ENCODE results near the gene PDZRN4. TPM values are rescaled to one million over a fixed set of nuclear protein-coding genes. Genes with fewer than 3 reads are reported as not detected.

Gene PDZRN4
- polyA plus RNA-seq, 3 donors: not detected

DNA sequence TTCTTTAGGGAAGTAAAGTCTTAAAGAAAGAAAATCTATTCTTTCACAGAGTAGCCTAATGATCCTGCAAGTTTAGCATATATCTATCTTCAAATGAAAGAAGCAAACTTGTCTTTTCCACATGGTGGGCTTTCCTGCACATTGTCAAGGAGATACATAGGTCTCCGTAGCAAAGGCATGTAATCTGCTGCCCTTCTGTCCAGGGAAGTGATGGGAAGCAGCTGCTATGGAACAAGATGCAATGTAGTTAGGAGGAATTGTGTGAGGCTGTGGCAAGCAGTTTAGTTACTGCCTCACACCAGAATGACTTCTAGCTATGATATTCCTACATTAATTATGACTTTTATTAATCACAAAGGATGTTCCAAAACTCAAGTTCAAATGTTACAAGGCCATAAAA is 174.4 kb downstream of the PDZRN4 start:
- WGBS (ENCODE audit: insufficient coverage): no CpG with 5 or more reads among the region's 1 CpG
- Mint-ChIP-seq H3K4me3 (no peak overlapping the region), H3K27ac (no peak overlapping the region), H3K27me3 (ENCODE audit: low read depth in 3 of 3) (peaks cover 0 to 2% (median 0%) of the 10 kb centered on the region in 3 donors), H3K36me3 (no peaks in the 10 kb centered on the region), H3K4me1 (no peaks in the 10 kb centered on the region), H3K9me3 (peaks cover 0 to 6% (median 0%) of the 10 kb centered on the region in 7 donors)
- Histone ChIP-seq H2AFZ (ENCODE audit: insufficient read depth, low read depth, low read length, poor library complexity, severe bottlenecking) (no peak overlapping the region), H3K4me1 (ENCODE audit: control insufficient read depth in 1 of 2, insufficient read depth in 2 of 2, low read length in 2 of 2) (no peaks in the 10 kb centered on the region), H3K9ac (ENCODE audit: insufficient read depth, low read length, poor library complexity, severe bottlenecking) (no peak overlapping the region), H3K9me3 (replicated peaks in 1 of 2; ENCODE audit: control insufficient read depth in 1 of 2, insufficient read depth in 1 of 2, low read length in 2 of 2) (no peaks in the 10 kb centered on the region), H3K36me3 (replicated peaks in 1 of 2; ENCODE audit: control insufficient read depth in 1 of 2, insufficient read depth in 2 of 2, low read length in 2 of 2) (no peaks in the 10 kb centered on the region), H3K4me3 (replicated peaks in 1 of 3; ENCODE audit: low read depth in 2 of 3, low read length in 3 of 3) (no peak overlapping the region), H3K4me2 (replicated peaks; ENCODE audit: extremely low read depth, low read length, poor library complexity, severe bottlenecking) (no peak overlapping the region), H4K20me1 (ENCODE audit: insufficient read depth, low read length) (no peaks in the 10 kb centered on the region), H3K27ac (ENCODE audit: low read depth in 1 of 2, low read length in 2 of 2) (no peak overlapping the region), H3K27me3 (ENCODE audit: control insufficient read depth in 2 of 2, insufficient read depth in 2 of 2, low read length in 2 of 2) (no peaks in the 10 kb centered on the region), H3K79me2 (ENCODE audit: insufficient read depth, low read length) (no peaks in the 10 kb centered on the region)
- no peak for DNase-seq
- intact Hi-C loops (cut with micrococcal nuclease): no loop called here
- no peak for TF ChIP-seq CTCF (IDR thresholded peaks at IDR 0.05)

DNA sequence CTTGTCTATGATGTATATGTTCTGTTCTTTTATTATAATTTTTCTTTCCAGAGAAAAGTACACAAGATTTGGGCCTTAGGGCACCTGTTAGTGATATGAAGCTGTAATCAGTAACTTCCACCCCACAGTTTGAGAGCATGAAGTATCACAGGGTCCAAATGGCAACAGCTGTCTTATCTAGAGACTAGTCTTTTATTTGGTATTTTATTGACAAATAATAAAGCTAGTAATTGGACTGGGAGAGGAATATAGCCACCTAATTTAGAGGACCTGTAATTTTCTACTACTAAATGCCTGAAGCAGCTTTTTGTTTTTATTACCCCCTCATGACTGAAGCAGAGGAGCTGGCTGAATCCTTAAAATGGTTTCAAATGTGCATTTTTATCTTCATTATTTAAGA is 174.8 kb downstream of the PDZRN4 start:
- H3K4me1 ChIP-seq (ENCODE audit: control insufficient read depth in 1 of 2, insufficient read depth in 2 of 2, low read length in 2 of 2): no peaks in the 10 kb centered on the region
- DNase-seq: no peak
- H3K4me3 Mint-ChIP-seq: no peak overlapping the region
- TF ChIP-seq CTCF (IDR thresholded peaks at IDR 0.05): no peak
- no peaks in the 10 kb centered on the region for H3K27me3 ChIP-seq (ENCODE audit: control insufficient read depth in 2 of 2, insufficient read depth in 2 of 2, low read length in 2 of 2)
- no peak overlapping the region for H3K9ac ChIP-seq (ENCODE audit: insufficient read depth, low read length, poor library complexity, severe bottlenecking)
- H3K4me1 Mint-ChIP-seq: no peaks in the 10 kb centered on the region
- no peak overlapping the region for H3K4me3 ChIP-seq (replicated peaks in 1 of 3; ENCODE audit: low read depth in 2 of 3, low read length in 3 of 3)
- no peak overlapping the region for H3K27ac Mint-ChIP-seq
- H3K27ac ChIP-seq (ENCODE audit: low read depth in 1 of 2, low read length in 2 of 2): no peak overlapping the region
- no peaks in the 10 kb centered on the region for H4K20me1 ChIP-seq (ENCODE audit: insufficient read depth, low read length)
- H3K36me3 ChIP-seq (replicated peaks in 1 of 2; ENCODE audit: control insufficient read depth in 1 of 2, insufficient read depth in 2 of 2, low read length in 2 of 2): no peaks in the 10 kb centered on the region
- H3K9me3 Mint-ChIP-seq: peaks cover 0 to 7% (median under 1%) of the 10 kb centered on the region in 7 donors
- H3K27me3 Mint-ChIP-seq (ENCODE audit: low read depth in 3 of 3): peaks cover 0 to 2% (median 0%) of the 10 kb centered on the region in 3 donors
- no peaks in the 10 kb centered on the region for H3K36me3 Mint-ChIP-seq
- H3K4me2 ChIP-seq (replicated peaks; ENCODE audit: extremely low read depth, low read length, poor library complexity, severe bottlenecking): no peak overlapping the region
- H3K79me2 ChIP-seq (ENCODE audit: insufficient read depth, low read length): no peaks in the 10 kb centered on the region
- no peaks in the 10 kb centered on the region for H3K9me3 ChIP-seq (replicated peaks in 1 of 2; ENCODE audit: control insufficient read depth in 1 of 2, insufficient read depth in 1 of 2, low read length in 2 of 2)
- intact Hi-C loops (cut with micrococcal nuclease): no loop called here
- H2AFZ ChIP-seq (ENCODE audit: insufficient read depth, low read depth, low read length, poor library complexity, severe bottlenecking): no peak overlapping the region

All from CD14-positive monocyte (primary cell).